ENCODE results near the gene CDK14. TPM values are rescaled to one million over a fixed set of nuclear protein-coding genes. Genes with fewer than 3 reads are reported as not detected.

Gene CDK14
- polyA plus RNA-seq, 3 donors: 28.8 to 33.3 (median 29.1) TPM

- DNase-seq: no peak
These were observed 493.4 kb downstream of the CDK14 start for GRCh38 chr7:91089382-91089963.

GRCh38 chr7:91090684-91091083, 494.6 kb downstream of the CDK14 start:
- DNase-seq: no peak

GRCh38 chr7:91091631-91092030, 495.5 kb downstream of the CDK14 start:
- DNase-seq: no peak

GRCh38 chr7:91093181-91093580, 497.1 kb downstream of the CDK14 start:
- DNase-seq: no peak

GRCh38 chr7:91098566-91098965, 502.4 kb downstream of the CDK14 start:
- no peak for DNase-seq

- no peak for DNase-seq
These were observed 507.2 kb downstream of the CDK14 start for GRCh38 chr7:91103363-91103762.

GRCh38 chr7:91107460-91107859, 511.3 kb downstream of the CDK14 start:
- DNase-seq: no peak

GRCh38 chr7:91109200-91109599, 513.1 kb downstream of the CDK14 start:
- DNase-seq: no peak

GRCh38 chr7:91112902-91113341, 516.8 kb downstream of the CDK14 start:
- no peak for DNase-seq

GRCh38 chr7:91114232-91114631, 518.1 kb downstream of the CDK14 start:
- DNase-seq: no peak

- no peak for DNase-seq
These were observed 530.6 kb downstream of the CDK14 start for GRCh38 chr7:91126762-91127161.

- no peak for DNase-seq
These were observed 531.2 kb downstream of the CDK14 start for GRCh38 chr7:91127325-91127724.

- DNase-seq: peak; percentile 65
These were observed 531.8 kb downstream of the CDK14 start for GRCh38 chr7:91127959-91128358.

GRCh38 chr7:91128683-91129348, 532.7 kb downstream of the CDK14 start:
- no peak for DNase-seq

GRCh38 chr7:91135300-91135699, 539.2 kb downstream of the CDK14 start:
- no peak for DNase-seq

- DNase-seq: no peak
These were observed 539.7 kb downstream of the CDK14 start for GRCh38 chr7:91135703-91136430.

- DNase-seq: no peak
These were observed 541.1 kb downstream of the CDK14 start for GRCh38 chr7:91137153-91137787.

- peak; percentile 9 for DNase-seq
These were observed 541.8 kb downstream of the CDK14 start for GRCh38 chr7:91137788-91138368.

- no peak for DNase-seq
These were observed 544.2 kb downstream of the CDK14 start for GRCh38 chr7:91140286-91140685.

GRCh38 chr7:91140982-91141381, 544.9 kb downstream of the CDK14 start:
- no peak for DNase-seq

- no peak for DNase-seq
These were observed 546.6 kb downstream of the CDK14 start for GRCh38 chr7:91142743-91143142.
